Measurements from ENCODE around the gene RERE. TPM values are rescaled to one million over a fixed set of nuclear protein-coding genes. Genes with fewer than 3 reads are reported as not detected.

Gene RERE
- total and polyA plus RNA-seq, 2 experiments from 2014 or later, result 39.8 to 62.8 TPM

DNA sequence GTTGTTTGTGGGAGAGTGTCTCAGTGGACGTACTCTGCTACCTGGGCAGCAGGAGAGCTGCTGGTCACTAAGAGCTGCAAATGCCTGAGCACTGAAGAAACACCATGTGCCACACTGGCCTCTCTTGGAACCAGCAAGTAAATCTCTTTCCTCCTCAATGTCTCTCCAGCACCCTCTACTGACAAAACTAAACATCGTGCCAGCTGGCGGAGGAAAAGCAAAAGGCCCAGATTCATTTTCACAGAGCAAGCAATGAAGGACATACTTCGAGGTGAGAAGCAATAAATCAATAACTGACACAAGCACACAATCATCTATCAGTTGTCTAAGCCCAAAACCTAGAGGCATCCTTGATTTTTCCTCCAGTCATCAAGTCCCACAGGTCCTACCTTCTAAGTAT is 78.1 kb downstream of the RERE start:
- WGBS (ENCODE audit: low lambda C conversion rate, missing lambda C conversion rate), result 99% methylated on average over 4 of the region's 4 CpGs
- no peaks in the 10 kb centered on the region for H3K4me1 ChIP-seq (ENCODE audit: insufficient read depth)
- H4K20me1 ChIP-seq (ENCODE audit: insufficient read depth, poor library complexity, severe bottlenecking), result no peaks in the 10 kb centered on the region
- H3K36me3 ChIP-seq (replicated peaks; ENCODE audit: insufficient read depth, low read depth), result no peaks in the 10 kb centered on the region
- no peak overlapping the region for H3K4me2 ChIP-seq
- H3K4me3 ChIP-seq, result no peak overlapping the region
- no peaks in the 10 kb centered on the region for H3K9me2 ChIP-seq (replicated peaks; ENCODE audit: insufficient read depth)
- H3K79me2 ChIP-seq, result peaks cover 71% of the 10 kb centered on the region
- no peaks in the 10 kb centered on the region for H3K27me3 ChIP-seq
- H3K9me3 ChIP-seq (ENCODE audit: low read depth), result no peaks in the 10 kb centered on the region
- TF ChIP-seq EZH2phosphoT487 (IDR thresholded peaks at IDR 0.05; ENCODE audit: low read depth, severe bottlenecking, unreplicated experiment) (no peak), EZH2 (IDR thresholded peaks at IDR 0.05; ENCODE audit: borderline replicate concordance) (no peak)
- TF ChIP-seq, protein P1, sequence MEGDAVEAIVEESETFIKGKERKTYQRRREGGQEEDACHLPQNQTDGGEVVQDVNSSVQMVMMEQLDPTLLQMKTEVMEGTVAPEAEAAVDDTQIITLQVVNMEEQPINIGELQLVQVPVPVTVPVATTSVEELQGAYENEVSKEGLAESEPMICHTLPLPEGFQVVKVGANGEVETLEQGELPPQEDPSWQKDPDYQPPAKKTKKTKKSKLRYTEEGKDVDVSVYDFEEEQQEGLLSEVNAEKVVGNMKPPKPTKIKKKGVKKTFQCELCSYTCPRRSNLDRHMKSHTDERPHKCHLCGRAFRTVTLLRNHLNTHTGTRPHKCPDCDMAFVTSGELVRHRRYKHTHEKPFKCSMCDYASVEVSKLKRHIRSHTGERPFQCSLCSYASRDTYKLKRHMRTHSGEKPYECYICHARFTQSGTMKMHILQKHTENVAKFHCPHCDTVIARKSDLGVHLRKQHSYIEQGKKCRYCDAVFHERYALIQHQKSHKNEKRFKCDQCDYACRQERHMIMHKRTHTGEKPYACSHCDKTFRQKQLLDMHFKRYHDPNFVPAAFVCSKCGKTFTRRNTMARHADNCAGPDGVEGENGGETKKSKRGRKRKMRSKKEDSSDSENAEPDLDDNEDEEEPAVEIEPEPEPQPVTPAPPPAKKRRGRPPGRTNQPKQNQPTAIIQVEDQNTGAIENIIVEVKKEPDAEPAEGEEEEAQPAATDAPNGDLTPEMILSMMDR (IDR thresholded peaks at IDR 0.05; ENCODE audit: poor library complexity), result no peak
- DNase-seq (ENCODE audit: low spot score), result no peak
- no peak overlapping the region for H3K27ac ChIP-seq
- no peak overlapping the region for H2AFZ ChIP-seq

GRCh38 chr1:8736927-8737326 is 80.5 kb downstream of the RERE start:
- DNase-seq (ENCODE audit: low spot score), result no peak
- no peaks in the 10 kb centered on the region for H3K36me3 ChIP-seq (replicated peaks; ENCODE audit: insufficient read depth, low read depth)
- H3K4me2 ChIP-seq, result no peak overlapping the region
- no peaks in the 10 kb centered on the region for H4K20me1 ChIP-seq (ENCODE audit: insufficient read depth, poor library complexity, severe bottlenecking)
- no peaks in the 10 kb centered on the region for H3K9me2 ChIP-seq (replicated peaks; ENCODE audit: insufficient read depth)
- no peaks in the 10 kb centered on the region for H3K4me1 ChIP-seq (ENCODE audit: insufficient read depth)
- TF ChIP-seq EZH2phosphoT487 (IDR thresholded peaks at IDR 0.05; ENCODE audit: low read depth, severe bottlenecking, unreplicated experiment) (no peak), EZH2 (IDR thresholded peaks at IDR 0.05; ENCODE audit: borderline replicate concordance) (no peak)
- TF ChIP-seq, protein P1 (IDR thresholded peaks at IDR 0.05; ENCODE audit: poor library complexity), result no peak
- H2AFZ ChIP-seq, result no peak overlapping the region
- H3K79me2 ChIP-seq, result peaks cover 61% of the 10 kb centered on the region
- no peak overlapping the region for H3K27ac ChIP-seq
- H3K27me3 ChIP-seq, result no peaks in the 10 kb centered on the region
- no peaks in the 10 kb centered on the region for H3K9me3 ChIP-seq (ENCODE audit: low read depth)
- no peak overlapping the region for H3K4me3 ChIP-seq

GRCh38 chr1:8733484-8733883 is 84.0 kb downstream of the RERE start:
- no peak for DNase-seq (ENCODE audit: low spot score)
- Histone ChIP-seq H3K27me3 (no peaks in the 10 kb centered on the region), H3K4me1 (ENCODE audit: insufficient read depth) (no peaks in the 10 kb centered on the region), H3K9me3 (ENCODE audit: low read depth) (no peaks in the 10 kb centered on the region), H3K4me3 (no peak overlapping the region), H3K36me3 (replicated peaks; ENCODE audit: insufficient read depth, low read depth) (peaks cover 3% of the 10 kb centered on the region), H3K9me2 (replicated peaks; ENCODE audit: insufficient read depth) (no peaks in the 10 kb centered on the region), H3K79me2 (peaks cover 62% of the 10 kb centered on the region), H4K20me1 (ENCODE audit: insufficient read depth, poor library complexity, severe bottlenecking) (no peaks in the 10 kb centered on the region), H3K27ac (no peak overlapping the region), H3K4me2 (no peak overlapping the region), H2AFZ (no peak overlapping the region)
- no peak for TF ChIP-seq EZH2 (IDR thresholded peaks at IDR 0.05; ENCODE audit: borderline replicate concordance)
- TF ChIP-seq, protein P1 (IDR thresholded peaks at IDR 0.05; ENCODE audit: poor library complexity), result no peak
- TF ChIP-seq EZH2phosphoT487 (IDR thresholded peaks at IDR 0.05; ENCODE audit: low read depth, severe bottlenecking, unreplicated experiment), result no peak
- WGBS (ENCODE audit: low lambda C conversion rate, missing lambda C conversion rate), result 96% methylated on average over 2 of the region's 2 CpGs

GRCh38 chr1:8731162-8731561 is 86.3 kb downstream of the RERE start:
- peaks cover 70% of the 10 kb centered on the region for H3K79me2 ChIP-seq

More at GRCh38 chr1:8731162-8731561, 86.3 kb downstream of the RERE start:
- H3K4me2 ChIP-seq, result no peak overlapping the region
- DNase-seq (ENCODE audit: low spot score), result no peak
- H3K4me1 ChIP-seq (ENCODE audit: insufficient read depth), result no peaks in the 10 kb centered on the region
- no peak overlapping the region for H3K27ac ChIP-seq
- WGBS (ENCODE audit: low lambda C conversion rate, missing lambda C conversion rate), result 82% methylated on average over 4 of the region's 4 CpGs
- no peak overlapping the region for H3K4me3 ChIP-seq
- no peaks in the 10 kb centered on the region for H3K9me2 ChIP-seq (replicated peaks; ENCODE audit: insufficient read depth)
- H2AFZ ChIP-seq, result no peak overlapping the region
- TF ChIP-seq, protein P1 (IDR thresholded peaks at IDR 0.05; ENCODE audit: poor library complexity), result no peak
- no peak for TF ChIP-seq EZH2phosphoT487 (IDR thresholded peaks at IDR 0.05; ENCODE audit: low read depth, severe bottlenecking, unreplicated experiment)
- no peak for TF ChIP-seq EZH2 (IDR thresholded peaks at IDR 0.05; ENCODE audit: borderline replicate concordance)
- H3K27me3 ChIP-seq, result no peaks in the 10 kb centered on the region
- H3K9me3 ChIP-seq (ENCODE audit: low read depth), result no peaks in the 10 kb centered on the region
- peaks cover 3% of the 10 kb centered on the region for H3K36me3 ChIP-seq (replicated peaks; ENCODE audit: insufficient read depth, low read depth)
- H4K20me1 ChIP-seq (ENCODE audit: insufficient read depth, poor library complexity, severe bottlenecking), result no peaks in the 10 kb centered on the region

Data from hepatocyte (in vitro differentiated cells).